ENCODE results near the gene FRMD8. TPM values are rescaled to one million over a fixed set of nuclear protein-coding genes. Genes with fewer than 3 reads are reported as not detected.

FRMD8 gene
- total and polyA plus RNA-seq, 4 experiments from 2014 or later, result 44.1 to 71.2 (median 62.3) TPM

DNA sequence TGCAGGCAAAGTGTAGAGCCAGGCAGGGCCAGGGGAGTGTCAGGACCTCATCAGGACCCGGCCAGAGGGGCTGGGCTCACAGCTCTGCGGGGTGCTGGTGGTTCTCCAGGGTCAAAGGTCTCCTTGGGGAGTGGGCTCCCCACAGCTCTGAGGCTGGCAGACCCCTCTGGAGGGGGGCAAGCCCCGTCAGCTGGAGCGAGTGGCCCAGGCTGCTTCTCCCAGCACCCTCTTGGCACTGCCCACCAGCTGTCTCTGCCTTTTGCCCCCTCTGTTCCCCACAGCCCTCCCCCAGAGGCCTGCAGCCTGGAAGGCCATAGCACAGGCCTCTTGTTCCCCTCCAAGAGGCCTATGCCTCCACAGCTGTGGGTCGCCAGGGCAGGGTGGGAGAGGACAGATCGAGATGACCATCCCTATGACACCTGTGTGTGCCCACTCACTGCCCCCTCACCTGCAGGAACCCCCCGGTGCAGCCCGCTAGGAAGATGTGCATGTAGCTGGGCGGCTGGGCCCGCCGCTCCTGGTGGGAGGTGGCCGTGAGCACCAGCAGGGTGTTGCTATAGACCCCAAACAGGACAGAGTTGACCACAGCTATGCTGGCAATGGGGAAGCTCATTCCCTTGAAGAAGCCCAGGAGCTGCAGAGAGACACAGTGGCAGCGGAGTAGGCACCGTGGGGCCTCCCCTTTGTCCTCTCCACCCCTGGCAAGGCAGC lies 7.4 kb upstream of the FRMD8 start:
- Histone ChIP-seq H3K27me3 (ENCODE audit: insufficient read depth, low read length) (no peaks in the 10 kb centered on the region), H3K9me3 (ENCODE audit: control insufficient read depth in 1 of 2, low read length in 2 of 2) (no peaks in the 10 kb centered on the region), H3K36me3 (ENCODE audit: insufficient read depth, low read length) (peaks cover 6% of the 10 kb centered on the region), H3K4me3 (ENCODE audit: low read length in 2 of 2) (no peak overlapping the region), H3K4me1 (ENCODE audit: insufficient read depth, low read length) (peaks cover 32% of the 10 kb centered on the region), H3K27ac (ENCODE audit: low read depth, low read length) (no peak overlapping the region)
- H3K4me1 Mint-ChIP-seq, result peaks cover 8 to 38% (median 23%) of the 10 kb centered on the region in 4 donors
- H3K27ac Mint-ChIP-seq, result peak overlapping the region in 1 of 7 donors; percentile 35
- H3K27me3 Mint-ChIP-seq, result no peaks in the 10 kb centered on the region
- H3K36me3 Mint-ChIP-seq, result peaks cover 0 to 12% of the 10 kb centered on the region in 2 donors
- H3K4me3 Mint-ChIP-seq, result peak overlapping the region in 2 of 8 donors; percentile 17 to 35
- intact Hi-C loops (cut with micrococcal nuclease), result no loop called here
- DNase-seq, result no peak
- H3K9me3 Mint-ChIP-seq, result no peaks in the 10 kb centered on the region
- ChIA-PET CTCF (ENCODE audit: partially characterized antibody) (interaction anchor here (0.8 to 6.3 kb wide), 4 partner anchors 37 to 131 kb away, joined by 3 to 75 read pairs (median 14); no protein-coding TSS in a partner anchor), POLR2A (ENCODE audit: partially characterized antibody) (interaction anchor here (0.7 to 25.9 kb wide), 4 partner anchors 8 to 125 kb away, joined by 3 to 654 read pairs (median 264); partner anchors contain the start of genes MALAT1 and NEAT1)

- no peak overlapping the region for H3K4me3 ChIP-seq (ENCODE audit: low read length in 2 of 2)
- no peak for DNase-seq
- Mint-ChIP-seq H3K4me3 (peak overlapping the region in 3 of 8 donors; percentile 29 to 50 (median 39)), H3K27ac (peak overlapping the region in 4 of 7 donors; percentile 68 to 96 (median 76)), H3K9me3 (peaks cover 0 to under 1% (median 0%) of the 10 kb centered on the region in 8 donors), H3K27me3 (no peaks in the 10 kb centered on the region), H3K36me3 (peaks cover 0 to 12% of the 10 kb centered on the region in 2 donors), H3K4me1 (peaks cover 16 to 46% (median 31%) of the 10 kb centered on the region in 4 donors)
- intact Hi-C loops (cut with micrococcal nuclease), result no loop called here
- no peak overlapping the region for H3K27ac ChIP-seq (ENCODE audit: low read depth, low read length)
- H3K9me3 ChIP-seq (ENCODE audit: control insufficient read depth in 1 of 2, low read length in 2 of 2), result no peaks in the 10 kb centered on the region
- no peaks in the 10 kb centered on the region for H3K27me3 ChIP-seq (ENCODE audit: insufficient read depth, low read length)
- ChIA-PET CTCF (ENCODE audit: partially characterized antibody) (interaction anchor here (0.8 to 6.3 kb wide), 5 partner anchors 10 to 129 kb away, joined by 3 to 75 read pairs (median 14); no protein-coding TSS in a partner anchor), POLR2A (ENCODE audit: partially characterized antibody) (interaction anchor here (1.5 to 25.9 kb wide), 3 partner anchors 9 to 125 kb away, joined by 3 to 654 read pairs (median 524); partner anchors contain the start of genes MALAT1 and NEAT1)
- H3K4me1 ChIP-seq (ENCODE audit: insufficient read depth, low read length), result peaks cover 40% of the 10 kb centered on the region
- peaks cover 6% of the 10 kb centered on the region for H3K36me3 ChIP-seq (ENCODE audit: insufficient read depth, low read length)
Measured at GRCh38 chr11:65379698-65380459, 6.6 kb upstream of the FRMD8 start.

GRCh38 chr11:65380460-65381119 lies 5.8 kb upstream of the FRMD8 start:
- H3K27me3 ChIP-seq (ENCODE audit: insufficient read depth, low read length), result no peaks in the 10 kb centered on the region
- peaks cover 6% of the 10 kb centered on the region for H3K36me3 ChIP-seq (ENCODE audit: insufficient read depth, low read length)
- H3K9me3 ChIP-seq (ENCODE audit: control insufficient read depth in 1 of 2, low read length in 2 of 2), result no peaks in the 10 kb centered on the region
- peaks cover 47% of the 10 kb centered on the region for H3K4me1 ChIP-seq (ENCODE audit: insufficient read depth, low read length)
- no peak for DNase-seq
- no peak overlapping the region for H3K27ac ChIP-seq (ENCODE audit: low read depth, low read length)
- intact Hi-C loops (cut with micrococcal nuclease), result no loop called here
- peaks cover 0 to 12% of the 10 kb centered on the region in 2 donors for H3K36me3 Mint-ChIP-seq
- peak overlapping the region in 5 of 8 donors; percentile 10 to 87 (median 41) for H3K4me3 Mint-ChIP-seq
- H3K4me1 Mint-ChIP-seq, result peaks cover 22 to 53% (median 36%) of the 10 kb centered on the region in 4 donors
- no peak overlapping the region for H3K4me3 ChIP-seq (ENCODE audit: low read length in 2 of 2)
- ChIA-PET POLR2A (ENCODE audit: partially characterized antibody) (interaction anchor here (0.6 to 25.9 kb wide), 7 partner anchors 10 to 1403 kb away, joined by 3 to 654 read pairs (median 5); partner anchors contain the start of genes MALAT1, NEAT1 and SCYL1), CTCF (ENCODE audit: partially characterized antibody) (interaction anchor here (0.8 to 6.3 kb wide), 13 partner anchors 10 to 160 kb away, joined by 3 to 75 read pairs (median 4); no protein-coding TSS in a partner anchor)
- peaks cover 0 to 1% (median 0%) of the 10 kb centered on the region in 8 donors for H3K9me3 Mint-ChIP-seq
- H3K27ac Mint-ChIP-seq, result peak overlapping the region in 5 of 7 donors; percentile 65 to 100 (median 96)
- no peaks in the 10 kb centered on the region for H3K27me3 Mint-ChIP-seq

DNA sequence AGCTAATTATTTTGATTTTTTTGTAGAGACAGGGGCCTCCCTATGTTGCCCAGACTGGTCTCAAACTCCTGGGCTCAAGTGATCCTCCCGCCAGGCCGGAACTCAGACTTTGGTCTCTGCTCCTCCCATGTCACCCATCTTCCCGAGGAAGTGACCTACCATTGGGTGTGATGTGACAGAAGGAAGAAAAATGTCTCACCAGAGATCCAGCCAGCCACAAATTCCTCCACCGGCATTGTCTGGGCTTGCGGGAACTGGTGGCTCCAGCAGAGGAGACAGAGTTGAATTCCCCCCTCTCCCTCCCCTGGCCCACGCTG lies 4.8 kb upstream of the FRMD8 start:
- Mint-ChIP-seq H3K4me1 (peaks cover 22 to 60% (median 42%) of the 10 kb centered on the region in 4 donors), H3K36me3 (peaks cover 0 to 12% of the 10 kb centered on the region in 2 donors), H3K9me3 (peaks cover 0 to 1% (median 0%) of the 10 kb centered on the region in 8 donors), H3K27ac (peak overlapping the region; percentile 96 to 100 (median 99)), H3K27me3 (no peaks in the 10 kb centered on the region), H3K4me3 (peak overlapping the region; percentile 85 to 95 (median 91))
- H3K4me3 ChIP-seq (ENCODE audit: low read length in 2 of 2), result peak overlapping the region; percentile 67 to 76
- H3K36me3 ChIP-seq (ENCODE audit: insufficient read depth, low read length), result peaks cover 6% of the 10 kb centered on the region
- no peak for DNase-seq
- H3K9me3 ChIP-seq (ENCODE audit: control insufficient read depth in 1 of 2, low read length in 2 of 2), result no peaks in the 10 kb centered on the region
- H3K4me1 ChIP-seq (ENCODE audit: insufficient read depth, low read length), result peaks cover 54% of the 10 kb centered on the region
- H3K27me3 ChIP-seq (ENCODE audit: insufficient read depth, low read length), result no peaks in the 10 kb centered on the region
- CTCF ChIA-PET (ENCODE audit: partially characterized antibody), result interaction anchor here (0.6 to 6.3 kb wide), 16 partner anchors 11 to 271 kb away, joined by 3 to 75 read pairs (median 4); no protein-coding TSS in a partner anchor
- POLR2A ChIA-PET (ENCODE audit: partially characterized antibody), result interaction anchor here (0.7 to 25.9 kb wide), 15 partner anchors 9 to 478 kb away, joined by 3 to 654 read pairs (median 4); partner anchors contain the start of genes FAM89B, MALAT1, NEAT1 and SCYL1
- H3K27ac ChIP-seq (ENCODE audit: low read depth, low read length), result peak overlapping the region; percentile 94
- intact Hi-C loops (cut with micrococcal nuclease), result loop anchor here (1.0 to 2.0 kb wide), 6 partner anchors 15 to 234 kb away; partner anchors contain the start of gene PCNX3

DNA sequence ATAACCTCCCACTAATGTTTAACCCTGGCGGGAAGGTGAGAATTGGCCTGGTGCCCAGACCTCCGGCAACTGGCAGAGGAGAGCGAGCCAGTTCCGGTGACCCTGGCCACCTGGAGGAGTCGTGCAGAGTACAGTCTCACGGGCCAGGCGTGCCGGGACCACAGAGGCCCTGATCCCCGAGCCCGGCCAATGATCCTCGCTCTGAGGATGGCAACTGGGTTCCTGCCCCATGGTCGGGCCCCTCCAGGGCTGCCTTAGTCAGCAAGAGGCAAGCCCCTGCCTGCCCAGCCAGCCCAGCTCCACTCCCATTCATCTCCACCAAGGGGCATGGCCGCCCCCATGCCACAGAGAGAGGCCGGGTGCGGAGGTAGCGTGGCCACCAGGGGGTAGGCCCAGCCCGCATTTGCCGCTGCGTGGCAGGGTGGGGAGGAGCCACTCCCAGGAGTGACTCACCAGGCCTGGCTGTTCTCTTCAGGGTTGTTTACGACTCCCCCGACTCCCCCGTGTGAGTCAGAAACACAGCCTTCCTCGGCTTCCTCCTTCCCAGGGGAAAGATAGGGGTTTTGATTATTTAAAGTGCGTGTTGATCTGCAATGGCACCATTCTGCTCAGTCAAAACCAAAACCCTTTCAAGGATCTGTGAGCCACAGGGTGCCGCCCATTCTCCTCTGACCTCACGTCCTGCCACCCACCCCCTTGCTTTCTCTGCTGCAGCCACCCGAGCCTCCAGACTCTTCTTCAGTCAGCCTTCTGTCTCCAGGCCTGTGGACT lies 4.2 kb upstream of the FRMD8 start, which contains the start of gene SLC25A45:
Gene SLC25A45 (minus strand): TSS at position 614 of the 771 bp plus-strand sequence. CDS start 695 bp downstream, outside the sequence.
- intact Hi-C loops (cut with micrococcal nuclease), result loop anchor here (1.0 to 2.0 kb wide), 6 partner anchors 15 to 233 kb away; partner anchors contain the start of gene PCNX3
- ChIA-PET CTCF (ENCODE audit: partially characterized antibody) (interaction anchor here (0.6 to 6.3 kb wide), 14 partner anchors 12 to 272 kb away, joined by 3 to 75 read pairs (median 4); no protein-coding TSS in a partner anchor), POLR2A (ENCODE audit: partially characterized antibody) (interaction anchor here (0.6 to 25.9 kb wide), 18 partner anchors 8 to 195 kb away, joined by 3 to 654 read pairs (median 3); partner anchors contain the start of genes FAM89B, MALAT1, NEAT1 and SCYL1)
- Mint-ChIP-seq H3K36me3 (peaks cover 0 to 15% of the 10 kb centered on the region in 2 donors), H3K27ac (peak within 1 kb of the TSS; percentile 96 to 100 (median 99)), H3K4me3 (peak within 1 kb of the TSS; percentile 85 to 95 (median 91)), H3K9me3 (peaks cover 0 to 1% (median 0%) of the 10 kb centered on the region in 8 donors), H3K27me3 (no peaks in the 10 kb centered on the region), H3K4me1 (peaks cover 22 to 63% (median 44%) of the 10 kb centered on the region in 4 donors)
- H3K4me1 ChIP-seq (ENCODE audit: insufficient read depth, low read length), result peaks cover 58% of the 10 kb centered on the region
- peak; percentile 89 to 98 (median 91) for DNase-seq
- H3K36me3 ChIP-seq (ENCODE audit: insufficient read depth, low read length), result peaks cover 6% of the 10 kb centered on the region
- H3K9me3 ChIP-seq (ENCODE audit: control insufficient read depth in 1 of 2, low read length in 2 of 2), result no peaks in the 10 kb centered on the region
- peak within 1 kb of the TSS; percentile 94 for H3K27ac ChIP-seq (ENCODE audit: low read depth, low read length)
- peak within 1 kb of the TSS; percentile 67 to 76 for H3K4me3 ChIP-seq (ENCODE audit: low read length in 2 of 2)
- H3K27me3 ChIP-seq (ENCODE audit: insufficient read depth, low read length), result no peaks in the 10 kb centered on the region
